ENCODE results near the gene LACC1. TPM values are rescaled to one million over a fixed set of nuclear protein-coding genes. Genes with fewer than 3 reads are reported as not detected.

The LACC1 gene
- total RNA-seq, 1 donor from 2014 or later: 8.1 TPM

Other genes starting within 250 kb of the LACC1 start
- 11.8 TPM for gene ENOX1, start 92.9 kb upstream of the LACC1 start, total RNA-seq
- 1.0 TPM for gene CCDC122, start 164 bp upstream of the LACC1 start, total RNA-seq

All from tongue (tissue), 1 donor.